GM12878 (cell line): Measurements from ENCODE around the gene CLECL1. TPM values are rescaled to one million over a fixed set of nuclear protein-coding genes. Genes with fewer than 3 reads are reported as not detected.

ENCODE experiments used
- BHLHE40 ChIP-seq, 2 experiments: fragments of 450-650 bp in 1 of 2; IDR thresholded peaks; 2 replicates each; pipeline ENCODE4 v1.6.1; 2011 to 2017; ENCODE audit warnings: low read depth in 2 of 2, borderline replicate concordance in 1 of 2, improper control_type of control experiment in 1 of 2, low read length in 1 of 2, mild to moderate bottlenecking in 1 of 2
- BRCA1 ChIP-seq: IDR thresholded peaks from 2 replicates; pipeline ENCODE4 v1.6.1; 2011; ENCODE audit warnings: low read depth, low read length, improper control_type of control experiment
- FOXK2 ChIP-seq: fragments of 450-650 bp; IDR thresholded peaks from 2 replicates; pipeline ENCODE4 v1.6.1; 2017; ENCODE audit warnings: mild to moderate bottlenecking, moderate library complexity
- LARP7 ChIP-seq: fragments of 450-650 bp; IDR thresholded peaks from 2 replicates; pipeline ENCODE4 v1.6.1; 2017; ENCODE audit warnings: mild to moderate bottlenecking
- NR2C1 ChIP-seq: fragments of 450-650 bp; IDR thresholded peaks from 2 replicates; pipeline ENCODE4 v1.6.1; 2017; ENCODE audit warnings: antibody characterized with exemption, mild to moderate bottlenecking, moderate library complexity
- PAX5 ChIP-seq: IDR thresholded peaks from 2 replicates; pipeline ENCODE4 v1.6.1; 2011; ENCODE audit warnings: low read depth, low read length, borderline replicate concordance
- SIN3A ChIP-seq: IDR thresholded peaks from 2 replicates; pipeline ENCODE4 v1.6.1; 2012; ENCODE audit warnings: low read depth, low read length, improper control_type of control experiment
- STAT1 ChIP-seq: fragments of 450-650 bp; conservative IDR thresholded peaks from 2 replicates; pipeline ENCODE4 v1.6.1; 2014; ENCODE audit warnings: antibody characterized with exemption, mild to moderate bottlenecking
- STAT3 ChIP-seq: IDR thresholded peaks from 2 replicates; pipeline ENCODE4 v1.6.1; 2011; ENCODE audit warnings: low read depth, low read length, improper control_type of control experiment
- SUZ12 ChIP-seq: fragments of 200-600 bp; sonication (generic); IDR thresholded peaks from one replicate; pipeline ENCODE4 v1.6.1; 2018; ENCODE audit warnings: antibody characterized with exemption, mild to moderate bottlenecking; ENCODE audit not compliant: unreplicated experiment
- polyA plus RNA-seq, 11 experiments: library from polyadenylated mRNA; depleted of rRNA in 4 of 11; unstranded in 6 of 11; stranded (reverse) in 5 of 11; fragments of >200 nt; fragmentation: Nextera tagmentation in 4 of 11; fragmentation: Illumina TruSeq in 1 of 11; extraction: Ambion mirVana in 4 of 11; extraction: Trizol in 1 of 11; gene quantifications; 1 replicate in 1 of 11; 2 replicates in 10 of 11; pipeline versions ENCODE4 v1.2.1 to v1.2.3, GENCODE V29; 2011 to 2016; ENCODE audit warnings: inconsistent platforms in 2 of 11, missing spikeins in 2 of 11, low read depth in 1 of 11
- total RNA-seq, 4 experiments: library from RNA; depleted of rRNA in 3 of 4; stranded (reverse); fragments of >200 nt in 3 of 4; fragmentation: Illumina TruSeq in 1 of 4; extraction: Trizol in 1 of 4; gene quantifications; 2 replicates each; pipeline versions ENCODE4 v1.2.1 to v1.2.3, GENCODE V29; 2013 to 2021
- TF ChIP-seq, protein P1 (sequence below): IDR thresholded peaks from 2 replicates; pipeline ENCODE4 v1.6.1; 2012; ENCODE audit warnings: mild to moderate bottlenecking, low read depth, low read length
- TF ChIP-seq, protein P2 (sequence below): fragments of 450-650 bp; formaldehyde crosslinking; IDR thresholded peaks from 2 replicates; pipeline ENCODE4 v1.5.0; 2022; ENCODE audit warnings: mild to moderate bottlenecking, missing genetic modification characterization
- TF ChIP-seq, protein P3 (sequence below): fragments of 150-350 bp; IDR thresholded peaks from 2 replicates; pipeline ENCODE4 v1.6.1; 2016; ENCODE audit warnings: low read depth, low read length

The CLECL1 gene
- total and polyA plus RNA-seq, 10 of the 15 experiments (the other 5 are each of a cell fraction or from before 2014, with no cell fraction given): 4.6 to 56.5 (median 46.4) TPM

DNA sequence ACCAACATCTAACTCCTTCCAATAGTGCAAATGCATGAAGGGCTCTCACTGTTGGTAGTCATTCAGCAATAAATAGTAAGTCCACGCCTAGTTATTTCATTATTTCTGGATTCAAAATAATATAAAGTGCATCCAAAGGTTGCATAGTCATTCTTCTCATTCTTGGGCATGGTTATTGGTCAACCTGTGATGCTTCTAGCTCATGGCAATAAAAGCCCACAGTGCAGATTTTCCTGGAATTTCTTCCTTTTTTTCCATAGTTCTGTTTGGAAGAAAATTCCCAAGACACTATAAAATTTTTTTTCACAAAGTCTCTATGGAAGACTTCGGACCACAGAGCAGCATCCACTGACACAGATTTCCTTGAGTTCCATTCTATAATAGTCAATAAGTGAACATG is 20.2 kb upstream of the CLECL1 start (continued):
- TF ChIP-seq PAX5 (no peak), STAT1 (no peak), BRCA1 (no peak), SUZ12 (no peak), BHLHE40 (IDR thresholded peaks at IDR 0.05; ENCODE audit: borderline replicate concordance in 1 of 2, low read depth in 2 of 2, low read length in 1 of 2) (no peak), NR2C1 (no peak), SIN3A (no peak), LARP7 (no peak), STAT3 (no peak), FOXK2 (no peak)
- TF ChIP-seq, protein P1, sequence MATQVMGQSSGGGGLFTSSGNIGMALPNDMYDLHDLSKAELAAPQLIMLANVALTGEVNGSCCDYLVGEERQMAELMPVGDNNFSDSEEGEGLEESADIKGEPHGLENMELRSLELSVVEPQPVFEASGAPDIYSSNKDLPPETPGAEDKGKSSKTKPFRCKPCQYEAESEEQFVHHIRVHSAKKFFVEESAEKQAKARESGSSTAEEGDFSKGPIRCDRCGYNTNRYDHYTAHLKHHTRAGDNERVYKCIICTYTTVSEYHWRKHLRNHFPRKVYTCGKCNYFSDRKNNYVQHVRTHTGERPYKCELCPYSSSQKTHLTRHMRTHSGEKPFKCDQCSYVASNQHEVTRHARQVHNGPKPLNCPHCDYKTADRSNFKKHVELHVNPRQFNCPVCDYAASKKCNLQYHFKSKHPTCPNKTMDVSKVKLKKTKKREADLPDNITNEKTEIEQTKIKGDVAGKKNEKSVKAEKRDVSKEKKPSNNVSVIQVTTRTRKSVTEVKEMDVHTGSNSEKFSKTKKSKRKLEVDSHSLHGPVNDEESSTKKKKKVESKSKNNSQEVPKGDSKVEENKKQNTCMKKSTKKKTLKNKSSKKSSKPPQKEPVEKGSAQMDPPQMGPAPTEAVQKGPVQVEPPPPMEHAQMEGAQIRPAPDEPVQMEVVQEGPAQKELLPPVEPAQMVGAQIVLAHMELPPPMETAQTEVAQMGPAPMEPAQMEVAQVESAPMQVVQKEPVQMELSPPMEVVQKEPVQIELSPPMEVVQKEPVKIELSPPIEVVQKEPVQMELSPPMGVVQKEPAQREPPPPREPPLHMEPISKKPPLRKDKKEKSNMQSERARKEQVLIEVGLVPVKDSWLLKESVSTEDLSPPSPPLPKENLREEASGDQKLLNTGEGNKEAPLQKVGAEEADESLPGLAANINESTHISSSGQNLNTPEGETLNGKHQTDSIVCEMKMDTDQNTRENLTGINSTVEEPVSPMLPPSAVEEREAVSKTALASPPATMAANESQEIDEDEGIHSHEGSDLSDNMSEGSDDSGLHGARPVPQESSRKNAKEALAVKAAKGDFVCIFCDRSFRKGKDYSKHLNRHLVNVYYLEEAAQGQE: no peak
- TF ChIP-seq, protein P2, sequence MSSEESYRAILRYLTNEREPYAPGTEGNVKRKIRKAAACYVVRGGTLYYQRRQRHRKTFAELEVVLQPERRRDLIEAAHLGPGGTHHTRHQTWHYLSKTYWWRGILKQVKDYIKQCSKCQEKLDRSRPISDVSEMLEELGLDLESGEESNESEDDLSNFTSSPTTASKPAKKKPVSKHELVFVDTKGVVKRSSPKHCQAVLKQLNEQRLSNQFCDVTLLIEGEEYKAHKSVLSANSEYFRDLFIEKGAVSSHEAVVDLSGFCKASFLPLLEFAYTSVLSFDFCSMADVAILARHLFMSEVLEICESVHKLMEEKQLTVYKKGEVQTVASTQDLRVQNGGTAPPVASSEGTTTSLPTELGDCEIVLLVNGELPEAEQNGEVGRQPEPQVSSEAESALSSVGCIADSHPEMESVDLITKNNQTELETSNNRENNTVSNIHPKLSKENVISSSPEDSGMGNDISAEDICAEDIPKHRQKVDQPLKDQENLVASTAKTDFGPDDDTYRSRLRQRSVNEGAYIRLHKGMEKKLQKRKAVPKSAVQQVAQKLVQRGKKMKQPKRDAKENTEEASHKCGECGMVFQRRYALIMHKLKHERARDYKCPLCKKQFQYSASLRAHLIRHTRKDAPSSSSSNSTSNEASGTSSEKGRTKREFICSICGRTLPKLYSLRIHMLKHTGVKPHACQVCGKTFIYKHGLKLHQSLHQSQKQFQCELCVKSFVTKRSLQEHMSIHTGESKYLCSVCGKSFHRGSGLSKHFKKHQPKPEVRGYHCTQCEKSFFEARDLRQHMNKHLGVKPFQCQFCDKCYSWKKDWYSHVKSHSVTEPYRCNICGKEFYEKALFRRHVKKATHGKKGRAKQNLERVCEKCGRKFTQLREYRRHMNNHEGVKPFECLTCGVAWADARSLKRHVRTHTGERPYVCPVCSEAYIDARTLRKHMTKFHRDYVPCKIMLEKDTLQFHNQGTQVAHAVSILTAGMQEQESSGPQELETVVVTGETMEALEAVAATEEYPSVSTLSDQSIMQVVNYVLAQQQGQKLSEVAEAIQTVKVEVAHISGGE (CRISPR knock-in tag): no peak
- TF ChIP-seq, protein P3, sequence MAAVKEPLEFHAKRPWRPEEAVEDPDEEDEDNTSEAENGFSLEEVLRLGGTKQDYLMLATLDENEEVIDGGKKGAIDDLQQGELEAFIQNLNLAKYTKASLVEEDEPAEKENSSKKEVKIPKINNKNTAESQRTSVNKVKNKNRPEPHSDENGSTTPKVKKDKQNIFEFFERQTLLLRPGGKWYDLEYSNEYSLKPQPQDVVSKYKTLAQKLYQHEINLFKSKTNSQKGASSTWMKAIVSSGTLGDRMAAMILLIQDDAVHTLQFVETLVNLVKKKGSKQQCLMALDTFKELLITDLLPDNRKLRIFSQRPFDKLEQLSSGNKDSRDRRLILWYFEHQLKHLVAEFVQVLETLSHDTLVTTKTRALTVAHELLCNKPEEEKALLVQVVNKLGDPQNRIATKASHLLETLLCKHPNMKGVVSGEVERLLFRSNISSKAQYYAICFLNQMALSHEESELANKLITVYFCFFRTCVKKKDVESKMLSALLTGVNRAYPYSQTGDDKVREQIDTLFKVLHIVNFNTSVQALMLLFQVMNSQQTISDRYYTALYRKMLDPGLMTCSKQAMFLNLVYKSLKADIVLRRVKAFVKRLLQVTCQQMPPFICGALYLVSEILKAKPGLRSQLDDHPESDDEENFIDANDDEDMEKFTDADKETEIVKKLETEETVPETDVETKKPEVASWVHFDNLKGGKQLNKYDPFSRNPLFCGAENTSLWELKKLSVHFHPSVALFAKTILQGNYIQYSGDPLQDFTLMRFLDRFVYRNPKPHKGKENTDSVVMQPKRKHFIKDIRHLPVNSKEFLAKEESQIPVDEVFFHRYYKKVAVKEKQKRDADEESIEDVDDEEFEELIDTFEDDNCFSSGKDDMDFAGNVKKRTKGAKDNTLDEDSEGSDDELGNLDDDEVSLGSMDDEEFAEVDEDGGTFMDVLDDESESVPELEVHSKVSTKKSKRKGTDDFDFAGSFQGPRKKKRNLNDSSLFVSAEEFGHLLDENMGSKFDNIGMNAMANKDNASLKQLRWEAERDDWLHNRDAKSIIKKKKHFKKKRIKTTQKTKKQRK: no peak
- TF ChIP-seq, all 136 proteins: peak for 3
